Pulmonary artery endothelial cell (primary cell): ENCODE measurements around the gene SEMA6A. TPM values are rescaled to one million over a fixed set of nuclear protein-coding genes. Genes with fewer than 3 reads are reported as not detected.

ENCODE experiments used
- DNase-seq: peaks from one replicate; pipeline ENCODE4 v3.0.0-alpha.2; 2011; ENCODE audit warnings: low read depth, low spot score
- total RNA-seq: library from RNA; depleted of rRNA; stranded (reverse); fragments of >200 nt; gene quantifications from 2 replicates; pipeline ENCODE4 v1.2.3, GENCODE V29; 2014

The SEMA6A gene, protein sequence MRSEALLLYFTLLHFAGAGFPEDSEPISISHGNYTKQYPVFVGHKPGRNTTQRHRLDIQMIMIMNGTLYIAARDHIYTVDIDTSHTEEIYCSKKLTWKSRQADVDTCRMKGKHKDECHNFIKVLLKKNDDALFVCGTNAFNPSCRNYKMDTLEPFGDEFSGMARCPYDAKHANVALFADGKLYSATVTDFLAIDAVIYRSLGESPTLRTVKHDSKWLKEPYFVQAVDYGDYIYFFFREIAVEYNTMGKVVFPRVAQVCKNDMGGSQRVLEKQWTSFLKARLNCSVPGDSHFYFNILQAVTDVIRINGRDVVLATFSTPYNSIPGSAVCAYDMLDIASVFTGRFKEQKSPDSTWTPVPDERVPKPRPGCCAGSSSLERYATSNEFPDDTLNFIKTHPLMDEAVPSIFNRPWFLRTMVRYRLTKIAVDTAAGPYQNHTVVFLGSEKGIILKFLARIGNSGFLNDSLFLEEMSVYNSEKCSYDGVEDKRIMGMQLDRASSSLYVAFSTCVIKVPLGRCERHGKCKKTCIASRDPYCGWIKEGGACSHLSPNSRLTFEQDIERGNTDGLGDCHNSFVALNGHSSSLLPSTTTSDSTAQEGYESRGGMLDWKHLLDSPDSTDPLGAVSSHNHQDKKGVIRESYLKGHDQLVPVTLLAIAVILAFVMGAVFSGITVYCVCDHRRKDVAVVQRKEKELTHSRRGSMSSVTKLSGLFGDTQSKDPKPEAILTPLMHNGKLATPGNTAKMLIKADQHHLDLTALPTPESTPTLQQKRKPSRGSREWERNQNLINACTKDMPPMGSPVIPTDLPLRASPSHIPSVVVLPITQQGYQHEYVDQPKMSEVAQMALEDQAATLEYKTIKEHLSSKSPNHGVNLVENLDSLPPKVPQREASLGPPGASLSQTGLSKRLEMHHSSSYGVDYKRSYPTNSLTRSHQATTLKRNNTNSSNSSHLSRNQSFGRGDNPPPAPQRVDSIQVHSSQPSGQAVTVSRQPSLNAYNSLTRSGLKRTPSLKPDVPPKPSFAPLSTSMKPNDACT
- 0.35 and 0.92 TPM in 2 replicates for total RNA-seq

DNA sequence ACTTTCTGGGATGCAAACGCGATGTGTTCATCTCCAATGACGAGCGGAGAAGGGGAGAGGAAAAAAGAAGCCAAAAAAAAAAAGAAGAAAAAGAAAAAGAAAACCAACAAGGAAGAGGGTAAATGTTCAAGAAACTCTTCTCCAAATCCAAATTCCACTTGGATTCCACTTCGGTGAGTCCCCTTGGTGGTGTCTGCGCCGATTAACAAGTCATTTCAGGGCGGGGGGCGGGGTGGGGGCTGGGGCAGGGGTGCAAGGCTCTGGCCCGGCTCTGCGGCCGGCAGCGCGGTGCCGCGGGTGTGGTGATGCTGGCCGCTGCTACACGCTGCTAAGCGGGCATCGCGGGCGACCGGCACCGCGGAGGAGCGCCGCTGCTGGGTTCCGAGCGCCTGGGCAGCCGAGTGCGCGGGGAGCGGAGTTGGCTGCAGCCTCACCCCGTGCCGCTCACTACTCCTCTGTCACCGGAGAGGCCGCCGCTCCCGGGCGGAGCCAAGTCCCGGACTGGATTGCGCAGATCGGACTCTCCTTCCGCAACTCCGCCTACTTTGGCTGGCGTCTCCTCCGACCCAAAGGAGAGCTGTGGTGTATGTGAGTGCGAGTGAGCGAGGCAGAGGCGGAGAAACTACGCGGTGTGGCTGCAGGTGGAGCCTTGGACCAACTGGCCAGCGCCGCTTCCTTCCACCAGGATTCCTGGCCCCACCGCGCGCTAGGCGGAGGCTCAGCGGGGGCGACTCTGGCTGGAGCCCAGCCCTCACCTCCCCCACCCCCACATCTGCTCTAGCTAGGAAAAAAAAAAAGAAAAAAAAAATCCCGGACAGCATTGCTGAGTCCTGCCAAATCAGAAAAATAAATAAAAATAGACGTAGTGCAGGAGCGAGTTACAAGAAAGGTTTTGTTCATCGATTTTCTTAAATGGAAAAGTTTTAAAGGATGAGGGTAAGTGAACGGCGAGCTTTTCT is at the start of gene SEMA6A:
Gene SEMA6A (minus strand): TSS at position 457 of the 959 bp plus-strand sequence. CDS start 69,879 bp downstream, outside the sequence.
- peak; percentile 66 for DNase-seq

DNA sequence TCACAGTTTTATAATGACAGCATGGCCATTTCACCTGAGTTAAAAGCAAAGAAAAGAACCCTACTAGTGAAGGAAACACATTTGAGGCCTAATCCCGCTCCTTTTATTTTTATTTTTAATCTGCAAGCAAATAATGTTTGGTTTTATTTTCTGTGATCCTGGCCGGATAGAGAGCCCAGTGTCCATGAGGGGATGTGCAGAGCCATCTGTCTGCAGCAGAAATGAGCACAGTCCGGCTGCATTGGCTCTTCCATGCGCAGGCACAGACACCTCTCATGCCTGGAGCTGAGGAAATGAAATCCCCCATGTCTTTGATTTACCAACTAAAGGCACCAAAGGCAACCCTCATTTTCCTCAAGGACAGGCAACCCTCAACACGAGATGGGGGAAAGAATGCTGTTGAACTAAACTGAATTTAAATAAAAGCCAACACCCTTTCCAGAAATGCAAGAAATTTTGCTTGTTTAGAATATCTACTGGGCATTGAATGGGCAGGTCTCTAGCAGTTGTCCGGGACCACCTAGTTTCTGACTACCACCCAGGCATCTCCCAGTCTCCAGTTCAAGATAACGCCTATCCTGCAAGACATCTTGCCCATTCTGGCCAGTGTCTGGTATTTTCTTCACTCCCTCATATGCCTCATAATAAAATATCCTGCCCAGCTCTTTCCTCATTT is 47.9 kb upstream of the SEMA6A start:
- DNase-seq, result no peak

DNA sequence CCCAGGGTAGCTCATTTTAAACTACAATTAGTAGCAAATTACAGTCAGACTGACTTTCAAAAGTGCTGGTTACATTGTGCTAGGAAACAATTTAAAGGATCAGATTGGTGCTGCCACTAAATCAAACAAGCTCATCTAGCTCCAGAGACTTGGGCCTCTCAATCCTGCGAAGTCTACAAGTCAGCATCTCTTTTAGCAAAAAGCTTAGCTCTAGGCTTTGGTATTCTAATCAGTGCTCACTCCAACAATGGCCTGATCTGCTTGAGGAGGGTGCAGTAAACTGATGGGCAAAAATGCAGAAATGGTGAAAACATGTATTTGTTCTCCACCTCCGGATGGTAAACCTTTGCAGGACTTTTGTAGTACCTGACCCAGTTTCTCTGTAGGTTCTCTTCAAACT is 47.0 kb upstream of the SEMA6A start:
- DNase-seq, result no peak

DNA sequence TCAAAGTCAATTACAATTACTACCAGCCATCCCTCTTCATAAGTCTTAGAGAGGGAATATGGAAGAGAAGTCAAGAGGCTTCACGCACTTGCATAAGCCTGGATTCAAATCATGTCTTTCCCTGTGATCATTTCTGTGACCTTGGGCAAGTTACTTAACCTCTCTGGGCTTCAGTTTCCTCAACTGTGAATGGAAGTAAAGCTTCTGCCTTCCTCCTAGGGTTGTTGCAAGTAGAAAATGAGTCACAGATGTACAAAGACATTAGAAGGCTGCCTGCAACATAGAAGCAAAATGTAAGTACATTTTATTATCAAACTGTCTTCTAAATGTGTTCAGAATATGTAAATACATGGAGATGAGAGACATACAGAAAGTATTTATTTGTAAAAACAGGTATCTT is 42.3 kb upstream of the SEMA6A start:
- DNase-seq, result no peak

DNA sequence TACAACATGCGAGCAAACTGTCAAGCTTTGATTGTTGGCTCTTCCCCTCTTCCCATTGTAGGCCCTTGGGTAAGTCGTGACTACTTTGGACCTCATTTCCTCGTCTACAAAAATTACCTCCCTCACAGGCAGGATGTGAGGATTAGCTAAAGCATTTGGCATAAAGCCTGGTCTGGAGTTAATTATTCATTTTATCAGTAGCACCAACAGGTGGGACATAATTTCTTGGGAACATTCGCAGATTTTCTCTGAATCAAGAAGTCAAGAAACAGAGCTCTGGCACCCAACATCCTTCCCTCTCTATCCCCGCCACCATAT is 39.9 kb upstream of the SEMA6A start:
- DNase-seq, result no peak

DNA sequence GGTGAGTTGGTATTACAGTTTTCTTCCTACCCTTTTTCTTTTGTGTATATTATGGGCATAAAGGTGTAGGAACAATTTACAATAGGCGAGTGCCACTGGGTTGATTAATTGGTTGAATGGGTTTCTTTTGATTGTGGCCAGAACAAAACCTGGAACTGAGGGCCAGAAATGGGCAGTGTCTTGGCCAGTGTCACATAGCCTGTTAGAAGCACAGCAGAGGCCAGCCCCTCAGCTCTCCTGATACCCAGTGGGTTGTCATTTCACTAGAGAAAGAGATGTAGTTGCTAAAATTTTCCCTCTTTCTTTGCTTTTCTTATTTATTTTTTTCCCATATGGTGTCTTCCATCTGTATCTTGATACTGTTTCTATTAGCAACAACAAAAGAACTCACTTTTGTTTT is 38.8 kb upstream of the SEMA6A start:
- DNase-seq, result no peak

DNA sequence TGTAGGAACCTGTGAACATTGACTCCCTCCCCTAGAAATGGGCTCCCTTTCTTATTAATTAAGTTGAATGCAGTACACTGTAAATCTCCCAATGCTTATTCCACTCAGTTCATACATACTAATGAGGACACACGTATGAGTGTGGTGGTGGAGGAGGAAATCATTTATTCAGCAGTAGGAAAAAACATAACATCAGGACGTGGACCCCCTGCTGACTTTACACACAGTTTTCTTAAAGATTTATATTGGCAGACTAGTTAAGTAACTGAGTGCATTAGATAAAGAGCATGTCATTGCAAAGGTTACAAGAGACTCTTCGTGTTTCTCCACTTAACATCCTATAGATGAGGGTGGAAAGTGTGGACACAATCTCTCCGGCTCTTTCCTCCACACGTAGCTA is 37.8 kb upstream of the SEMA6A start:
- no peak for DNase-seq

DNA sequence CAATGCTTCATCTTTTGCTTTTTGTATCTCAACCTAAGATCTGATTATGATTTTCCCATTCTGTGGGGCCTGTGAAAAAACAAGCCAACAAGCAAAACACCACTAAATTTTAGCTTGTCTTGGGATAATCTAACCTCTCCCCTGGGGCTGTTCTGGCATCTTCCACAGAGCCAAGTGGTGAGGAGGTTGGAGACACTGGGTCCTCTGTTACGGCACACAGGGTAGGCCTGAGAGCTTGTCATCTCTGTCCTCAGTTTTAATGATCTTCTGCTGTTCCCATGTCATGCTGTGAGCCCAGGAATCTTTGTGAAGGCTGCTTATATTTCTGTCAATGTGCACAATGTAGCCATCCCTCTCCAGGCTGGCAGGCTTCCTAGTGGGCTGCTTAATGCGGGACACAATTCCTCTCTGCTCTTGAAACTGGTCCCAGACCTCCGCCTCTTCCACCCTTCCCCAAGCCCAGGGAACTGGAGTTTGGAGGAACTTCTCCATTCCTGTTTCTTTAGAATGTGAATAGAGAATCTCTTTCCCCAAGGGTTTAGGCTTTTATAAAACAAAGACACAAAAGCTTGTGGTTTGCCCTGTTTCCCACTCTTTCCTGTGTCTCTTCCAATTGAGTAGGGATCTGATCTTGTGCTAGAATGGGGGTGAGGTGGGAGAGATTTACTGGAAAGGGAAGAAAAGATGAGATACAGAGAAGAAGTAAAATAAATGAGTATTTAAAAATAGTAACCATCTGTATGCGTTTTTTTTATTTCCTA is 30.9 kb upstream of the SEMA6A start:
- DNase-seq, result no peak

DNA sequence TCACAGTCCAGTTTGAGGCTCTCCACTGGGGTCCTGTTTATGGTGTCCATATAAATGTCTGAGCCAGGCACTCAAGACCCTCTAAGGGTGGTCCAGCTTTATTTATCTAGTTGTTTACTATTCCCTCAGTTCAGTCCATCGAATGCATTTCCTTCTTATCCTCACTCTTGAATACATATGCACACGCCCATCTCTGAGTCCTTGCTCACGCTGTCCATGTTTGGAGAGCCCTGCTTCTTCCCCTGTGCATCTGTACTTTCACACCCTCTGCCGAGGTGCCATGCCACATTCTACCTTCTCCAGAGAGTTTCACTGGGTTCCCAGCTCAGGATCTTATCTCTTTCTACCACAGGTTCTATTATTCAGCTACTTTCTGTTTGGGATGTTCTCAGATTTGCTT is 30.2 kb upstream of the SEMA6A start:
- no peak for DNase-seq

DNA sequence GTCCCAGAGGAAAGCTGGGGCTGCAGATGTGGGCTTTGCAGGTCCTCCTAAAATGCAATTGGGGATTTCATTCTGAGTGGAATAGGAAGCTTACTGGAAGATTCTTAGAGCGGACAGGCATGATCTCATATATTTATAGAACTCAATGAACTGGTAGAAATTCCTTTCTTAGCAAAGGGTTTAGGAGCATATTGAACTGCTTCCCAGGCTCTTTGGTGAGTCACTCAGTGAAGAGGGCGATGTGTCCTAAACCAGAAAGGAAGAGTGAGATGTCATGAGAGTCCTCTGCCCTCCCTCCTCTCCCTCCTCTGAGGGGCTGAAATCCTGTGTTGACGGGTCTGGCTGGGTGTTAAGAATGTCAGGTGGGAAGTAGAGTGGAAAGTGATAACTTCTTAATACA is 26.3 kb upstream of the SEMA6A start:
- no peak for DNase-seq

DNA sequence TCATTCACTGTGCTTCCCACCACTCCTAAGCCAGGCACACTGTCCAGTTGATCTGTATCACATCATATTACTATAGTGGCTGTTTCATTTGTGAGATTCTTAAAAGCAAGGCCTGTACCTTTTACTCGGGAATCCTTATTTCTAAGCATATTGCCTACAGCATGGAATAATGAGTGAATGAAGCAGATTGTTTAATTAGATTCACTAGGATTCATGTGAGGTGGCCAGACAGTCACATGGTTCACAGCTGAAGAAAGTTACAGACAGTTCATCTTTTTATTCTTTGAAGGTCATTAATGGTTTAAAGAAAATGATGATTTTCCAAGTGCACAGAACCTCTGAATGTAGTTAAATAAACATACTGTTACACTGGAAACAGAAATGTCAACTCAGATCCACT is 24.3 kb upstream of the SEMA6A start:
- DNase-seq, result no peak

DNA sequence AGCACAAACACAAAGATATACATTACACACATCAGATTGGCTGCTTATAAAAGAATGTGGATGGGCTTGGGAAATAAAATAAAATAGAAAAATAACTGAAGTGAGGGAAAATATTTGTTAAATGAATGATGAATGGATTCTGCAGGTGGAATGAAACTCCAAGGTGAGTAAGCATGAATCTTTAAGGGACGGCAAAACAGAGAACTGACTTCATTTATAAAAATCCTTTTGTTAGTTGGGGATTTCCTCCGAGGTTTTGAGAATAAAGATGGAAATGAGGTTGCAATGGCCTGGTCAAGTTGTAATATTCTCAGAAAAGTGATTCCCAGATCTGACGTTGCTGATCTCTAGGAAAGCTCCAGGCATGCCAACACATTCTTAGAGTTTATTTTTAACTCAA is 20.9 kb upstream of the SEMA6A start:
- DNase-seq, result no peak

DNA sequence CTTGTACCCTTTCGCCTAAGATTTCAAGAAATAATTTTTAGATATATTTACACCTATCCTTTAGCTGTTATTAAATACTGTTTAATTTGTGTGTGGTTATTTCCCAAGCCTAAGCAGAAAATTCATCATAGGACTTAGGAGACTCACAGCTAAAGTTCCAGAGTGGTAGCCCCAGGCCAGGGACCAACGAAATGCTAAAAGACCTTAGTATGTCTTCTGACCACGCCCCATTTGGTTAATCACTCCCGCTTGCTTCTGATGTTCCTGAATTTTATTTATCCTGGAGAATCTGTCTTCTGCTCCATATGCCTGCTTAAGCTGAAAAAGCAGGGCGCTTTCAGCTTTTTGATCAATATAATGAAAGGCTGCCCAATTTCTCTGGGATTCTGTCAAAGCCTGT is 18.7 kb upstream of the SEMA6A start:
- DNase-seq, result no peak

DNA sequence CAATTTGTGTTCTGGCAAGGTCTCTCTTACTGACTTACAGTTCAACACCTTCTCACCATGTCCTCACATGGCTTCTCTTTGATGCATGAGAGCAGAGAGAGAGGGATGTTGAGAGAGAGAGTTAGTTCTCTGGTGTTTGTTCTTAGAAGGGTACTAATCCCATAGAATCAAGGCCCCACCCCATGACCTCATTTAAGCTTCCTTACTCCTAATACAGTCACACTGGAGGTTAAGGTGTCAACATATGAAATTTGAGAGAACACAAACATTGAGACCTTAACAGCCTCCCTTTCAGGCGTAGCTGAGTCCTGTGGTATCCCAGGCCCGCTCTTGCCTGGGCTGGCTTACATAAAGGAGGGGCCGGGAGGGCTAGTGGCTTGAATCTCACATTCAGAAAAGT is 10.6 kb upstream of the SEMA6A start:
- no peak for DNase-seq

DNA sequence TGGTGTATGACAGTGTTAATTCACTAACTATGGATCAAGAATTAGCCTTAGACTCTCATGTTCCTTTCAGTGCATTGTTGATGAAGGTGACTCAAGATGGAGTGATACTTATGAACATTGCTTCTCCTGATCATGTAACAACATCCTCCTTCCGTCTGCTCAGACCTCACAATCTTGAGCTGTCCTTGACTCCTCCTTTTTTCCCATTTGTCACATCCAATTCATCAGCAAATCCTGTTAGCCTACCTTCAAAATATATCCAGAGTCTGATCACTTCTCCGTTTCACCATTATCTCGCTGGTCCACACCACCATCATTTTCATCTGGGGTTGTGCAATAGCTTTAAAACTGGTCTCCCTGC is 9.2 kb upstream of the SEMA6A start:
- DNase-seq, result no peak

DNA sequence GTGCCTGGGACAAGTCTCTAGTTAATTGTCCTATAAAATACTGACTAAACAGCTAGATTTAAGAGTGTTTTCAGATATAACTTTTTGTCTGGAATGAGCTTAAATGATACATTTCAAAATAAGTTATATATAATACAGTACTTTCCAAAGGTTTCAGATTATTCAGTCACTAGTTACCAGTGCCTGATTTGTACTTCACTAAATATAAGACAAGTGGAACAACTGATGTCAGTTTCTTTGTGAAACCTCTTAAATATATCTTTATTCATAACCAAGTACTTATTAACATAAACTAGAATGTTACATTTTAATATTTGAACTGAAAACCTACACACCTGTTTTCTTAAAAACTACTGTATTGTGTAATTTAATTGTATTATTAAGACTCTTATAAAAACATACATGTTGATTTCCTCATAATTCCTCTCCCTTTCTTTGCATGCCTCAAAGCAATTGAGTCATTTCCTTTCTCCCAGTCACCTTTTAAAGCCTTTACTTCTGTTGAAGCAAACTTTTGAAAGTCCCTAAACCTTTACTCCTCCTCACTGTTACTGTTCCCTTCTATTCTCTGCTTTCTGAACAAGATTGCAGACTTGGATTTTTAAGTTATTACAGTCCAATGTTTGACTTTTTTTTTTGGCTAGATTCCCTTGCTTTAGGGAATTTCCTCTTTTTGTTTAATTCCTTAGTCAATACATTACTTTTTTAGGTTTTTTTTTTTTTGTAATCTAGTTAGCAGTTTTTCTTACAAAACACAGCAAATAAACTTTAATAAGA is 8.7 kb upstream of the SEMA6A start:
- no peak for DNase-seq

DNA sequence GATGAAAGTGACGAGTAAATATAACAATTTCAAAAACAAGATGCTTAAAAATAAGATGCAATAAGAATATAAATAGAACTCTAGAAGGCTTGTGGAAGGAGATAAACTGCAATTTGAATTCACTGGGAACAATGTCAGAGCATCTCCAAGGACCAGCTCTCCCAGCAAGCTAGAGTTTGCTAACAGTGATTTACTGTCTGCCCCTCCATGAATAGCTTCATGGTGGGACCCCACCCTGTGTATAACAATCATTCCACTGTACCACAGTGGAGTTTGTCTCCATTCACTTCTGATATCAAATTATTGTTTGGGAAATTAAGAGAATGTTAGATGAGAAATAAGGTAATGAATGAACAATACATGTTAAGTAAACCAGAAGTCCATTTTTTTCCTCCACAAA is 7.3 kb upstream of the SEMA6A start:
- DNase-seq, result no peak

DNA sequence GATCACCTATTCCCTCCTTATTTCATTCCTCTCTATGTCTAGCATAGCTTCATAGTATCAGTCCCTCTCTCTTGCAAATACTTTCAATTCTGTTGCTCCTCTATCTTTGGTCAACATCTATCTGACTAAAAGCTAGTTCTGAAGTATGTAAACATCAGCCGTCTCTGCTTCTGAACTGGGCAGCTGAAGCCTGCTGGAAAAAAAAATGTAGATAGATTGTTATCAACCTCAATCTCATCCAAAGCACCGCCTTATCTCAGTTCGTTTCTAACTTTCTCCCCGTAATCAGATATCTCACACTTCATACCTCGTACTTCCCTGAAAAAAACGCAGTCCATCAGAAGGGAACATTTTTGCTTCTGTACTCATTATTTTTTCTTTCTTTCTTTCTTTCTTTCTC is 4.5 kb upstream of the SEMA6A start:
- DNase-seq, result no peak

DNA sequence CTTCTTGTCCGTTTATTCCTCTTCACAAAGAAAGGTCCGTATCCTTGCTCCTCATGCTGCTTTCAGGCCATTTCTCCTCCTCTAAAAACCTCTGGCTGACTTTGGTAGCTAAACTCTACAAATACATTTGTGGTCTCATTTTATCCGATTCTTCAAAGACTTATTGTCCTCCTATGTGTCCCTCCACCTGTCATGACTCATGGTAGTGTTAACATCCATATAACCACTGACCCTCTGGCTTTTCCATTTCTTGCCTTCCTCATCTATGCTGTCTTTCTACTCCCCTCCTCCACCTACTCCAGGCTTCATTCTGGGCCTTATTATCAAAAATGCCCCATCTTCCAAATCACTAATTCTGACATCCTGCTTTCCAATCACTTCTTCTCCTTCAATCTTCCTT is 4.1 kb upstream of the SEMA6A start:
- DNase-seq, result no peak
